Measurements from ENCODE around the gene TBATA. TPM values are rescaled to one million over a fixed set of nuclear protein-coding genes. Genes with fewer than 3 reads are reported as not detected.

The TBATA gene
- total RNA-seq, 1 donor from 2014 or later, result not detected

GRCh38 chr10:70803775-70804420 is 18.7 kb upstream of the TBATA start:
- TF ChIP-seq CTCF (IDR thresholded peaks at IDR 0.05), result no peak
- peaks cover 4% of the 10 kb centered on the region for H3K4me1 Mint-ChIP-seq (ENCODE audit: low read depth)
- peaks cover 12% of the 10 kb centered on the region for H3K27me3 Mint-ChIP-seq (ENCODE audit: low read depth)
- H3K36me3 Mint-ChIP-seq (ENCODE audit: low read depth), result peaks cover 2% of the 10 kb centered on the region
- no peaks in the 10 kb centered on the region for H3K9me3 Mint-ChIP-seq (ENCODE audit: low read depth)
- H3K4me3 Mint-ChIP-seq (ENCODE audit: unreplicated experiment), result no peak overlapping the region
- H3K27ac Mint-ChIP-seq (ENCODE audit: unreplicated experiment), result no peak overlapping the region
- no peak for DNase-seq (ENCODE audit: low spot score)

- H3K4me3 Mint-ChIP-seq (ENCODE audit: unreplicated experiment), result no peak overlapping the region
These were observed 16.7 kb upstream of the TBATA start for GRCh38 chr10:70801854-70802253.

GRCh38 chr10:70799124-70799523 is 13.9 kb upstream of the TBATA start:
- Mint-ChIP-seq H3K9me3 (ENCODE audit: low read depth) (peaks cover 13% of the 10 kb centered on the region), H3K4me1 (ENCODE audit: low read depth) (no peaks in the 10 kb centered on the region), H3K27me3 (ENCODE audit: low read depth) (peaks cover 17% of the 10 kb centered on the region), H3K27ac (ENCODE audit: unreplicated experiment) (no peak overlapping the region), H3K4me3 (ENCODE audit: unreplicated experiment) (no peak overlapping the region), H3K36me3 (ENCODE audit: low read depth) (peaks cover 9% of the 10 kb centered on the region)
- no peak for TF ChIP-seq CTCF (IDR thresholded peaks at IDR 0.05)
- DNase-seq (ENCODE audit: low spot score), result no peak

More at GRCh38 chr10:70801854-70802253, 16.7 kb upstream of the TBATA start:
- peaks cover 5% of the 10 kb centered on the region for H3K9me3 Mint-ChIP-seq (ENCODE audit: low read depth)
- no peaks in the 10 kb centered on the region for H3K4me1 Mint-ChIP-seq (ENCODE audit: low read depth)
- peaks cover 15% of the 10 kb centered on the region for H3K27me3 Mint-ChIP-seq (ENCODE audit: low read depth)
- TF ChIP-seq CTCF (IDR thresholded peaks at IDR 0.05), result no peak
- DNase-seq (ENCODE audit: low spot score), result no peak
- peaks cover 4% of the 10 kb centered on the region for H3K36me3 Mint-ChIP-seq (ENCODE audit: low read depth)
- no peak overlapping the region for H3K27ac Mint-ChIP-seq (ENCODE audit: unreplicated experiment)

- Mint-ChIP-seq H3K9me3 (ENCODE audit: low read depth) (peaks cover 13% of the 10 kb centered on the region), H3K4me1 (ENCODE audit: low read depth) (no peaks in the 10 kb centered on the region), H3K27ac (ENCODE audit: unreplicated experiment) (no peak overlapping the region), H3K4me3 (ENCODE audit: unreplicated experiment) (no peak overlapping the region), H3K27me3 (ENCODE audit: low read depth) (peaks cover 17% of the 10 kb centered on the region), H3K36me3 (ENCODE audit: low read depth) (peaks cover 9% of the 10 kb centered on the region)
- DNase-seq (ENCODE audit: low spot score), result no peak
- TF ChIP-seq CTCF (IDR thresholded peaks at IDR 0.05), result no peak
These were observed 12.7 kb upstream of the TBATA start for GRCh38 chr10:70797840-70798239.

- Mint-ChIP-seq H3K36me3 (ENCODE audit: low read depth) (peaks cover 7% of the 10 kb centered on the region), H3K9me3 (ENCODE audit: low read depth) (peaks cover 13% of the 10 kb centered on the region), H3K27me3 (ENCODE audit: low read depth) (peaks cover 12% of the 10 kb centered on the region), H3K4me1 (ENCODE audit: low read depth) (no peaks in the 10 kb centered on the region), H3K27ac (ENCODE audit: unreplicated experiment) (no peak overlapping the region), H3K4me3 (ENCODE audit: unreplicated experiment) (no peak overlapping the region)
- DNase-seq (ENCODE audit: low spot score), result no peak
- no peak for TF ChIP-seq CTCF (IDR thresholded peaks at IDR 0.05)
These were observed 10.4 kb upstream of the TBATA start for GRCh38 chr10:70795613-70796012.

Data from chondrocyte (in vitro differentiated cells).